Vagina (tissue), 2 donors: ENCODE data around the gene RUNX2.

Source experiments
- CTCF ChIP-seq, 3 experiments: fragments of 450-650 bp in 2 of 3; fragments of 200-600 bp in 1 of 3; sonication (generic) in 1 of 3; IDR thresholded peaks; one replicate each; pipeline ENCODE4 v1.5.1; 2017 to 2019; ENCODE audit warnings: antibody characterized with exemption in 3 of 3, mild to moderate bottlenecking in 2 of 3, moderate library complexity in 2 of 3
- POLR2A ChIP-seq, 2 donors: fragments of 450-650 bp; IDR thresholded peaks; one replicate each; pipeline ENCODE4 v1.6.1; 2017; ENCODE audit warnings: antibody characterized with exemption in 2 of 2, mild to moderate bottlenecking in 2 of 2, moderate library complexity in 2 of 2
- POLR2AphosphoS5 ChIP-seq, 2 donors: sonication (generic); formaldehyde crosslinking; IDR thresholded peaks; one replicate each; pipeline ENCODE4 v1.9.0; 2017; ENCODE audit warnings: antibody characterized with exemption in 2 of 2, mild to moderate bottlenecking in 2 of 2, low read depth in 1 of 2; ENCODE audit not compliant: insufficient read depth in 1 of 2

GRCh38 chr6:45522486-45522885 lies 194.4 kb downstream of the RUNX2 start:
- TF ChIP-seq CTCF (IDR thresholded peaks at IDR 0.05) = no peak
- no peak for TF ChIP-seq POLR2A (IDR thresholded peaks at IDR 0.05)
- no peak for TF ChIP-seq POLR2AphosphoS5 (IDR thresholded peaks at IDR 0.05; ENCODE audit: insufficient read depth in 1 of 2, low read depth in 1 of 2)
